Tibial artery (tissue), 4 donors: ENCODE measurements around the gene MGMT.

Experiments used
- DNase-seq, 2 donors: peaks; one replicate each; pipeline ENCODE4 v3.0.0-alpha.2; 2019
- H3K27ac ChIP-seq, 2 donors: fragments of 200-600 bp; sonication (generic) in 1 of 2; 1 replicate in 1 of 2; 2 replicates in 1 of 2; pipeline ENCODE4 v1.5.1; 2018 to 2019; ENCODE audit warnings: mild to moderate bottlenecking in 1 of 2
- H3K27me3 ChIP-seq, 2 donors: fragments of 200-600 bp; sonication (generic) in 1 of 2; one replicate each; pipeline versions ENCODE4 v1.5.1 to v1.6.0; 2016 to 2019
- H3K36me3 ChIP-seq, 3 donors: fragments of 200-600 bp; sonication (generic) in 2 of 3; one replicate each; pipeline ENCODE4 v1.5.1; 2016 to 2019; ENCODE audit warnings: mild to moderate bottlenecking in 2 of 3
- H3K4me1 ChIP-seq, 4 donors: fragments of 200-600 bp; sonication (generic) in 2 of 4; 1 replicate in 3 of 4; 2 replicates in 1 of 4; pipeline ENCODE4 v1.5.1; 2016 to 2019
- H3K4me3 ChIP-seq, 2 donors: fragments of 200-600 bp; sonication (generic) in 1 of 2; 1 replicate in 1 of 2; 2 replicates in 1 of 2; pipeline ENCODE4 v1.5.1; 2018 to 2019; ENCODE audit warnings: mild to moderate bottlenecking in 2 of 2
- H3K9me3 ChIP-seq, 3 donors: fragments of 200-600 bp; sonication (generic) in 1 of 3; one replicate each; pipeline ENCODE4 v1.5.1; 2016 to 2019
- intact Hi-C: fragments of 100-400 bp; cut with DNase I; formaldehyde crosslinking; loops from one replicate; pipeline ENCODE4 v1.15.0; 2023; ENCODE audit warnings: low total_unique reads
- TF ChIP-seq, protein P1 (sequence below), 2 experiments: fragments of 200-600 bp in 1 of 2; fragments of 450-650 bp in 1 of 2; IDR thresholded peaks; one replicate each; pipeline ENCODE4 v1.5.1; 2017 to 2019; ENCODE audit warnings: antibody characterized with exemption in 2 of 2, mild to moderate bottlenecking in 1 of 2, moderate library complexity in 1 of 2

Gene MGMT

DNA sequence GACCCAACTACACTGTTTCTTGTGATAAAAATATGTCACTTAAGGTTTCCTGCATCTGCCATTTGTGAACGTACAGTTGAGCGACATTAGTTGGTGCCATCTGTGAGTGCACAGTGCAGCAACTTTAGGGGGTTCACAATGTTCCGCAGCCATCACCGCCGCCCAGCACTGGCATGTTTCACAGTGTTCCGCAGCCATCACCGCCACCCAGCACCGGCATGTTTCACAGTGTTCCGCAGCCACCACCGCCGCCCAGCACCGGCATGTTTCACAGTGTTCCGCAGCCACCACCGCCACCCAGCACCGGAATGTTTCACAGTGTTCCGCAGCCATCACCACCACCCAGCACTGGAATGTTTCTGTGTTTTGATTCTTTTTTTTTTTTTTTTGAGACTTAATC is 83.0 kb downstream of the MGMT start:
- no peaks in the 10 kb centered on the region for H3K36me3 ChIP-seq
- TF ChIP-seq, protein P1, sequence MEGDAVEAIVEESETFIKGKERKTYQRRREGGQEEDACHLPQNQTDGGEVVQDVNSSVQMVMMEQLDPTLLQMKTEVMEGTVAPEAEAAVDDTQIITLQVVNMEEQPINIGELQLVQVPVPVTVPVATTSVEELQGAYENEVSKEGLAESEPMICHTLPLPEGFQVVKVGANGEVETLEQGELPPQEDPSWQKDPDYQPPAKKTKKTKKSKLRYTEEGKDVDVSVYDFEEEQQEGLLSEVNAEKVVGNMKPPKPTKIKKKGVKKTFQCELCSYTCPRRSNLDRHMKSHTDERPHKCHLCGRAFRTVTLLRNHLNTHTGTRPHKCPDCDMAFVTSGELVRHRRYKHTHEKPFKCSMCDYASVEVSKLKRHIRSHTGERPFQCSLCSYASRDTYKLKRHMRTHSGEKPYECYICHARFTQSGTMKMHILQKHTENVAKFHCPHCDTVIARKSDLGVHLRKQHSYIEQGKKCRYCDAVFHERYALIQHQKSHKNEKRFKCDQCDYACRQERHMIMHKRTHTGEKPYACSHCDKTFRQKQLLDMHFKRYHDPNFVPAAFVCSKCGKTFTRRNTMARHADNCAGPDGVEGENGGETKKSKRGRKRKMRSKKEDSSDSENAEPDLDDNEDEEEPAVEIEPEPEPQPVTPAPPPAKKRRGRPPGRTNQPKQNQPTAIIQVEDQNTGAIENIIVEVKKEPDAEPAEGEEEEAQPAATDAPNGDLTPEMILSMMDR (IDR thresholded peaks at IDR 0.05): no peak
- H3K4me1 ChIP-seq: peaks cover 0 to 10% (median 0%) of the 10 kb centered on the region in 4 donors
- intact Hi-C loops: no loop called here
- H3K27ac ChIP-seq: no peak overlapping the region
- no peak overlapping the region for H3K4me3 ChIP-seq
- no peaks in the 10 kb centered on the region for H3K27me3 ChIP-seq
- no peak for DNase-seq
- H3K9me3 ChIP-seq: no peaks in the 10 kb centered on the region

DNA sequence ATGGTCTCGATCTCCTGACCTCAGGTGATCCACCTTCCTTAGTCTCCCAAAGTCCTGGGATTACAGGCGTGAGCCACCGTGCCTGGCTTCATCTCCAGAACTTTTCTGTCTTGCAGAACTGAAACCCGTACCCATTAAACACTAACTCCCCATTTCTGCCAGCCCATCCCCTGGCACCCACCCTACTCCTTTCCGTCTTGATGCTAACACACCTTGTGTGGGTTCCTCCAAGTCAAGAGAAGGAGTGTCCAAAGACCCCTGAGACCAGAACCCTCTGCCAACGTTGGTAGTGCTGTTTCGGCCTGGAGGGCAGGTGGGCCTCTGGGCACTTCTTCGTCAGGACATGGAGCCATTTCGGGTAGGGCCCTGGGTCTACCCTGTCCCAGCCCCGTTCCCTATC is 83.6 kb downstream of the MGMT start:
- Histone ChIP-seq H3K4me3 (no peak overlapping the region), H3K4me1 (peaks cover 0 to 10% (median 3%) of the 10 kb centered on the region in 4 donors), H3K27me3 (no peaks in the 10 kb centered on the region), H3K27ac (no peak overlapping the region), H3K9me3 (no peaks in the 10 kb centered on the region), H3K36me3 (no peaks in the 10 kb centered on the region)
- intact Hi-C loops: no loop called here
- TF ChIP-seq, protein P1 (IDR thresholded peaks at IDR 0.05): no peak
- DNase-seq: no peak

GRCh38 chr10:129552119-129552518 is 85.1 kb downstream of the MGMT start:
- Histone ChIP-seq H3K27ac (no peak overlapping the region), H3K4me3 (no peak overlapping the region), H3K36me3 (no peaks in the 10 kb centered on the region), H3K27me3 (no peaks in the 10 kb centered on the region), H3K4me1 (peaks cover 0 to 13% (median 3%) of the 10 kb centered on the region in 4 donors), H3K9me3 (no peaks in the 10 kb centered on the region)
- intact Hi-C loops: no loop called here
- DNase-seq: no peak
- TF ChIP-seq, protein P1 (IDR thresholded peaks at IDR 0.05): no peak

GRCh38 chr10:129553928-129554327 is 86.9 kb downstream of the MGMT start:
- no peaks in the 10 kb centered on the region for H3K36me3 ChIP-seq

GRCh38 chr10:129556316-129556715 is 89.3 kb downstream of the MGMT start:
- DNase-seq: no peak
- Histone ChIP-seq H3K27me3 (no peaks in the 10 kb centered on the region), H3K4me3 (no peak overlapping the region), H3K4me1 (peaks cover 0 to 13% (median 0%) of the 10 kb centered on the region in 4 donors), H3K36me3 (no peaks in the 10 kb centered on the region), H3K27ac (no peak overlapping the region), H3K9me3 (no peaks in the 10 kb centered on the region)
- TF ChIP-seq, protein P1 (IDR thresholded peaks at IDR 0.05): no peak
- intact Hi-C loops: no loop called here

More at GRCh38 chr10:129553928-129554327, 86.9 kb downstream of the MGMT start:
- DNase-seq: no peak
- TF ChIP-seq, protein P1 (IDR thresholded peaks at IDR 0.05): no peak
- intact Hi-C loops: no loop called here
- Histone ChIP-seq H3K4me3 (no peak overlapping the region), H3K9me3 (no peaks in the 10 kb centered on the region), H3K27me3 (no peaks in the 10 kb centered on the region), H3K4me1 (peaks cover 0 to 13% (median 0%) of the 10 kb centered on the region in 4 donors), H3K27ac (no peak overlapping the region)

- Histone ChIP-seq H3K4me3 (no peak overlapping the region), H3K27me3 (no peaks in the 10 kb centered on the region), H3K36me3 (no peaks in the 10 kb centered on the region), H3K9me3 (no peaks in the 10 kb centered on the region), H3K4me1 (peaks cover 0 to 10% (median 0%) of the 10 kb centered on the region in 4 donors), H3K27ac (no peak overlapping the region)
- intact Hi-C loops: no loop called here
- DNase-seq: no peak
- TF ChIP-seq, protein P1 (IDR thresholded peaks at IDR 0.05): no peak
Observed at GRCh38 chr10:129560361-129560760, 93.3 kb downstream of the MGMT start.
